ENCODE results near the gene CTNND2. TPM values are rescaled to one million over a fixed set of nuclear protein-coding genes. Genes with fewer than 3 reads are reported as not detected.

Gene CTNND2
- total and polyA plus RNA-seq, 4 donors, result 0.05 to 0.50 (median 0.27) TPM

DNA sequence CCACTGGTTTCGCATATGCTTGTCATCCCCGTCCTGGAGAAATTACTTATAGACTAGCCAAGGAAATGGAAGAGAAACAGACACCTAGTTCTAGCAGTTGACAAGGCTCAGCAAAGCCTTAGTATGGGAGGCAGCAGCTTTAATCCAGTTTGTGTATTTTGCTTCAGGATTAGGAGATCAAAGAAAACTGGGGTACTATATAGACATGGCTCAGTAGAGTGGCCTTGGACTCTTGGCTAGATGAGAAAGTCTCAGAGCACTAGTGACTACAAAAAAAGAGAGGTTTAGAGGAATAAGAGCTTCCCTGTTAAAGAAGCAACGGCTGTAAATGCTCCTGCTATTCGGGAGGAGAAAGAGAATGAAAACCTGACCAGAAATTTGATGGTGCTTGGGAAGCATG, 349.1 kb downstream of the CTNND2 start:
- Histone ChIP-seq H3K9ac (ENCODE audit: low read depth in 1 of 2, low read length in 2 of 2) (no peak overlapping the region), H3K4me3 (ENCODE audit: low read depth in 1 of 3, low read length in 3 of 3) (no peak overlapping the region), H3K27ac (ENCODE audit: low read depth in 1 of 2, low read length in 2 of 2) (no peak overlapping the region), H3K4me1 (ENCODE audit: control insufficient read depth in 4 of 4, insufficient read depth in 4 of 4, low read length in 3 of 4) (no peaks in the 10 kb centered on the region), H3K36me3 (ENCODE audit: control insufficient read depth in 4 of 4, insufficient read depth in 3 of 4, low read depth in 1 of 4, low read length in 3 of 4) (no peaks in the 10 kb centered on the region), H3K27me3 (ENCODE audit: control insufficient read depth in 4 of 4, insufficient read depth in 4 of 4, low read length in 3 of 4) (no peaks in the 10 kb centered on the region), H3K9me3 (ENCODE audit: control insufficient read depth in 4 of 4, low read length in 3 of 4) (no peaks in the 10 kb centered on the region)
- TF ChIP-seq FOXA1 (IDR thresholded peaks at IDR 0.05) (no peak), TAF1 (conservative IDR thresholded peaks at IDR 0.05) (no peak), HNF4A (conservative IDR thresholded peaks at IDR 0.05) (no peak), NR2F2 (IDR thresholded peaks at IDR 0.05) (no peak), RXRA (IDR thresholded peaks at IDR 0.05) (no peak), HNF4G (IDR thresholded peaks at IDR 0.05) (no peak), RAD21 (IDR thresholded peaks at IDR 0.05) (no peak), JUND (IDR thresholded peaks at IDR 0.05) (no peak), FOXA2 (IDR thresholded peaks at IDR 0.05) (no peak), REST (IDR thresholded peaks at IDR 0.05) (no peak), EGR1 (IDR thresholded peaks at IDR 0.05; ENCODE audit: low read depth in 2 of 2) (no peak), YY1 (IDR thresholded peaks at IDR 0.05) (no peak), SP1 (IDR thresholded peaks at IDR 0.05) (no peak)
- TF ChIP-seq, protein P1, sequence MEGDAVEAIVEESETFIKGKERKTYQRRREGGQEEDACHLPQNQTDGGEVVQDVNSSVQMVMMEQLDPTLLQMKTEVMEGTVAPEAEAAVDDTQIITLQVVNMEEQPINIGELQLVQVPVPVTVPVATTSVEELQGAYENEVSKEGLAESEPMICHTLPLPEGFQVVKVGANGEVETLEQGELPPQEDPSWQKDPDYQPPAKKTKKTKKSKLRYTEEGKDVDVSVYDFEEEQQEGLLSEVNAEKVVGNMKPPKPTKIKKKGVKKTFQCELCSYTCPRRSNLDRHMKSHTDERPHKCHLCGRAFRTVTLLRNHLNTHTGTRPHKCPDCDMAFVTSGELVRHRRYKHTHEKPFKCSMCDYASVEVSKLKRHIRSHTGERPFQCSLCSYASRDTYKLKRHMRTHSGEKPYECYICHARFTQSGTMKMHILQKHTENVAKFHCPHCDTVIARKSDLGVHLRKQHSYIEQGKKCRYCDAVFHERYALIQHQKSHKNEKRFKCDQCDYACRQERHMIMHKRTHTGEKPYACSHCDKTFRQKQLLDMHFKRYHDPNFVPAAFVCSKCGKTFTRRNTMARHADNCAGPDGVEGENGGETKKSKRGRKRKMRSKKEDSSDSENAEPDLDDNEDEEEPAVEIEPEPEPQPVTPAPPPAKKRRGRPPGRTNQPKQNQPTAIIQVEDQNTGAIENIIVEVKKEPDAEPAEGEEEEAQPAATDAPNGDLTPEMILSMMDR (IDR thresholded peaks at IDR 0.05; ENCODE audit: low read depth, low read length, missing input control), result no peak
- TF ChIP-seq, protein P2, sequence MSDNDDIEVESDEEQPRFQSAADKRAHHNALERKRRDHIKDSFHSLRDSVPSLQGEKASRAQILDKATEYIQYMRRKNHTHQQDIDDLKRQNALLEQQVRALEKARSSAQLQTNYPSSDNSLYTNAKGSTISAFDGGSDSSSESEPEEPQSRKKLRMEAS (IDR thresholded peaks at IDR 0.05), result no peak
- TF ChIP-seq, protein P3, sequence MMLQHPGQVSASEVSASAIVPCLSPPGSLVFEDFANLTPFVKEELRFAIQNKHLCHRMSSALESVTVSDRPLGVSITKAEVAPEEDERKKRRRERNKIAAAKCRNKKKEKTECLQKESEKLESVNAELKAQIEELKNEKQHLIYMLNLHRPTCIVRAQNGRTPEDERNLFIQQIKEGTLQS (IDR thresholded peaks at IDR 0.05), result no peak
- DNase-seq (ENCODE audit: low spot score), result no peak
- WGBS, result 87% methylated on average over 4 of the region's 4 CpGs

DNA sequence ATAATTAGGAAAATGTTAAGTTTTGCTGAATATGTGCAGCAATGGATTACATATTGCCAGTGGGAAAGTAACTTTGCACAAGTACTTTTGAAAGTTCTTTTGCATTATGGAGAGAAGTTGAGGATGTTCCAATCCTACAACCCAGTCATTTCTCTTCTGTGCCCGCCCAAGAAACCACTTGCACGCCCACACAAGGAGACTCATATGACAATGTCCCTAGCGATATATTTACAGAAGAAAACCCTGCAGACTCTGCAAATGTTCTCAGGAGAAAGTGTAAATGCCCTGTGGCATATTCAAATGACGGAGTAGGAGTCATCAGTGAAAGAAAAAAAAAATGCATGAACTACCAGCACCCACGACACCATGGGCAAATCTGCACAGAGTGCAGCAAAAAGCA, 356.5 kb downstream of the CTNND2 start:
- Histone ChIP-seq H3K4me1 (ENCODE audit: control insufficient read depth in 4 of 4, insufficient read depth in 4 of 4, low read length in 3 of 4) (no peaks in the 10 kb centered on the region), H3K9ac (ENCODE audit: low read depth in 1 of 2, low read length in 2 of 2) (no peak overlapping the region), H3K27me3 (ENCODE audit: control insufficient read depth in 4 of 4, insufficient read depth in 4 of 4, low read length in 3 of 4) (no peaks in the 10 kb centered on the region), H3K4me3 (ENCODE audit: low read depth in 1 of 3, low read length in 3 of 3) (no peak overlapping the region), H3K36me3 (ENCODE audit: control insufficient read depth in 4 of 4, insufficient read depth in 3 of 4, low read depth in 1 of 4, low read length in 3 of 4) (no peaks in the 10 kb centered on the region), H3K27ac (ENCODE audit: low read depth in 1 of 2, low read length in 2 of 2) (no peak overlapping the region), H3K9me3 (ENCODE audit: control insufficient read depth in 4 of 4, low read length in 3 of 4) (no peaks in the 10 kb centered on the region)
- TF ChIP-seq, protein P3 (IDR thresholded peaks at IDR 0.05), result no peak
- TF ChIP-seq TAF1 (conservative IDR thresholded peaks at IDR 0.05) (no peak), FOXA1 (IDR thresholded peaks at IDR 0.05) (no peak), HNF4G (IDR thresholded peaks at IDR 0.05) (no peak), RAD21 (IDR thresholded peaks at IDR 0.05) (no peak), RXRA (IDR thresholded peaks at IDR 0.05) (no peak), YY1 (IDR thresholded peaks at IDR 0.05) (no peak), EGR1 (IDR thresholded peaks at IDR 0.05; ENCODE audit: low read depth in 2 of 2) (no peak), HNF4A (conservative IDR thresholded peaks at IDR 0.05) (no peak)
- 79% methylated on average over 5 of the region's 5 CpGs for WGBS
- DNase-seq (ENCODE audit: low spot score), result no peak
